ENCODE data around the gene PRR5L. TPM values are rescaled to one million over a fixed set of nuclear protein-coding genes. Genes with fewer than 3 reads are reported as not detected.

PRR5L gene
- total and polyA plus RNA-seq, 9 of the 15 experiments (the other 6 are each of a cell fraction or from before 2014, with no cell fraction given) = 0.11 to 0.60 (median 0.36) TPM; not detected in 2

DNA sequence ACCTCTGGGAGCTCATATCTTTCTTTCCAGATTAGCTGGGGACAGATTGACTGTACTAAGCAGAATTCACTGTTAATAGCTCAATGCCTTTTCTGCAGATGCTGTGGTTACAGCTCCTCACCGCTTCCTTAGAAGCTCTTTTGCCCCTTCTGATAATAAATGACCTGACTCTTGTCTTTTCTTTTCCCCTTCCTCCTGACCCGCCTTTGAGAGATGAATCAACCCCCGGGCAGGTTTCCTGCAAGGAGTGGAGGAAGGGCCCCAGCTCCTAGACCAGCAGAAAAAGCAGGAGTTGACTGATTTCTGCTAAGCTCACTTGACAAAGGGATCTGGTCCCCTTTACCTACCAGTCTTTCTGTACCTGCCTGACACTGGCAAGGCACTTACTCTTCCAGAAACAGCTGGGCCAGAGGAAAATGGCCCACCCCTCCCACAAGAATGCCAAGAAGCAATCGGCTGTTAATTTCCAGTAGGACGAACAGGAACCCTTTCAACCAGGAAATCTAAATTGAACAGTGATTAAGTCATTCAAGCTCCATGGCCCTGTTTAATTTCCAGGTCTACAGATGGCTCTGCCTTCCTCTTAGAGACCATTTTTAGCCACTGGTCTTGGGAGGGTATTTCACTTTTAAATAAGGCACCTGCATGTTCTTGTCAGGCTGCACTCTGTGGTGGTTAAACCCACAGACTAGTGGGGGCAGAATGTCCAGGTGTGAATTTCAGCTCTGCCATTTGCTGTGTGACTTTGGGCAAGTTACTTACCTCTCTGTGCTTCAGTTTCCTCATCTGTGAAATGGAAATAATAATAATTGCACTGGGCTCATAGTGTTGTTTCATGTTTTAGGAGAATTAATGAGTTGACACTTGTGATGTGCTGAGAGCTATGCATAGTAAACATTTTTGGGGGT is 67.5 kb downstream of the PRR5L start:
- Histone ChIP-seq H3K9me1 (ENCODE audit: control insufficient read depth, insufficient read depth, low read length) (no peaks in the 10 kb centered on the region), H3K4me1 (replicated peaks in 1 of 2; ENCODE audit: control insufficient read depth in 2 of 2, insufficient read depth in 2 of 2, low read length in 2 of 2) (no peaks in the 10 kb centered on the region; a peak in 3 of 5 replicates), H4K20me1 (replicated peaks; ENCODE audit: control insufficient read depth, insufficient read depth, low read length) (no peaks in the 10 kb centered on the region), H3K9me3 (replicated peaks; ENCODE audit: control insufficient read depth, insufficient read depth, low read depth, low read length) (no peaks in the 10 kb centered on the region), H3K79me2 (ENCODE audit: control insufficient read depth, insufficient read depth, low read length) (no peaks in the 10 kb centered on the region), H3K4me3 (no peak overlapping the region), H3K27ac (ENCODE audit: extremely low read depth, low read depth, low read length) (no peak overlapping the region), H3K27me3 (ENCODE audit: control insufficient read depth in 2 of 2, insufficient read depth in 2 of 2, low read length in 2 of 2) (peaks cover 2 to 27% of the 10 kb centered on the region in 2 experiments; a peak in 4 of 5 replicates), H3K36me3 (ENCODE audit: control insufficient read depth, insufficient read depth, low read length) (no peaks in the 10 kb centered on the region), H3K9ac (ENCODE audit: insufficient read depth in 1 of 2, low read depth in 2 of 2, low read length in 2 of 2) (no peak overlapping the region), H3K4me2 (ENCODE audit: insufficient read depth, low read length) (no peak overlapping the region), H2AFZ (ENCODE audit: low read depth, low read length) (no peak overlapping the region)
- DNase-seq (ENCODE audit: extremely low read depth in 1 of 4, low spot score in 3 of 4) (no peak), ATAC-seq (no peak), FAIRE-seq (no peak)
- TF ChIP-seq TAL1 (IDR thresholded peaks at IDR 0.05) = 0 out of 2 replicates have a peak, but pooled peaks have one; percentile 12
- TF ChIP-seq SNIP1 (IDR thresholded peaks at IDR 0.05; ENCODE audit: low read depth) = no peak
- TF ChIP-seq RBM25 (IDR thresholded peaks at IDR 0.05; ENCODE audit: low read depth, low read length, severe bottlenecking) = peak; percentile 75
- TF ChIP-seq STAG1 (CRISPR knock-in tag; IDR thresholded peaks at IDR 0.05; ENCODE audit: borderline replicate concordance) = no peak
- TF ChIP-seq, protein P1, sequence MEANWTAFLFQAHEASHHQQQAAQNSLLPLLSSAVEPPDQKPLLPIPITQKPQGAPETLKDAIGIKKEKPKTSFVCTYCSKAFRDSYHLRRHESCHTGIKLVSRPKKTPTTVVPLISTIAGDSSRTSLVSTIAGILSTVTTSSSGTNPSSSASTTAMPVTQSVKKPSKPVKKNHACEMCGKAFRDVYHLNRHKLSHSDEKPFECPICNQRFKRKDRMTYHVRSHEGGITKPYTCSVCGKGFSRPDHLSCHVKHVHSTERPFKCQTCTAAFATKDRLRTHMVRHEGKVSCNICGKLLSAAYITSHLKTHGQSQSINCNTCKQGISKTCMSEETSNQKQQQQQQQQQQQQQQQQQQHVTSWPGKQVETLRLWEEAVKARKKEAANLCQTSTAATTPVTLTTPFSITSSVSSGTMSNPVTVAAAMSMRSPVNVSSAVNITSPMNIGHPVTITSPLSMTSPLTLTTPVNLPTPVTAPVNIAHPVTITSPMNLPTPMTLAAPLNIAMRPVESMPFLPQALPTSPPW (CRISPR knock-in tag; IDR thresholded peaks at IDR 0.05) = 0 out of 2 replicates have a peak, but pooled peaks have one; percentile 15
- TF ChIP-seq, protein P2, sequence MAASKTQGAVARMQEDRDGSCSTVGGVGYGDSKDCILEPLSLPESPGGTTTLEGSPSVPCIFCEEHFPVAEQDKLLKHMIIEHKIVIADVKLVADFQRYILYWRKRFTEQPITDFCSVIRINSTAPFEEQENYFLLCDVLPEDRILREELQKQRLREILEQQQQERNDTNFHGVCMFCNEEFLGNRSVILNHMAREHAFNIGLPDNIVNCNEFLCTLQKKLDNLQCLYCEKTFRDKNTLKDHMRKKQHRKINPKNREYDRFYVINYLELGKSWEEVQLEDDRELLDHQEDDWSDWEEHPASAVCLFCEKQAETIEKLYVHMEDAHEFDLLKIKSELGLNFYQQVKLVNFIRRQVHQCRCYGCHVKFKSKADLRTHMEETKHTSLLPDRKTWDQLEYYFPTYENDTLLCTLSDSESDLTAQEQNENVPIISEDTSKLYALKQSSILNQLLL (CRISPR knock-in tag; IDR thresholded peaks at IDR 0.05; ENCODE audit: borderline replicate concordance) = no peak
- TF ChIP-seq POLR2G (IDR thresholded peaks at IDR 0.05; ENCODE audit: low read depth, low read length) = no peak
- TF ChIP-seq TEAD4 (IDR thresholded peaks at IDR 0.05; ENCODE audit: low read length) = peak; percentile 40; the same call in 1 of the 2 replicates
- TF ChIP-seq TEAD4 (CRISPR knock-in tag; IDR thresholded peaks at IDR 0.05; ENCODE audit: borderline replicate concordance) = no peak
- no peak for TF ChIP-seq ZSCAN29 (IDR thresholded peaks at IDR 0.05)
- no peak for TF ChIP-seq NBN (IDR thresholded peaks at IDR 0.05; ENCODE audit: low read depth)
- no peak for TF ChIP-seq MECOM (CRISPR knock-in tag; IDR thresholded peaks at IDR 0.05)
- TF ChIP-seq ZNF586 (CRISPR knock-in tag; conservative IDR thresholded peaks at IDR 0.05) = no peak
- peak; percentile 73 for TF ChIP-seq ZFP36 (IDR thresholded peaks at IDR 0.05; ENCODE audit: low read depth, low read length, partially characterized antibody)
- TF ChIP-seq ZNF3 (CRISPR knock-in tag; IDR thresholded peaks at IDR 0.05) = no peak
- no peak for TF ChIP-seq E2F3 (CRISPR knock-in tag; IDR thresholded peaks at IDR 0.05)
- 0 out of 2 replicates have a peak, but pooled peaks have one; percentile 11 for TF ChIP-seq TCF3 (CRISPR knock-in tag; IDR thresholded peaks at IDR 0.05)
- TF ChIP-seq PHF20 (IDR thresholded peaks at IDR 0.05; ENCODE audit: partially characterized antibody) = no peak
- no peak for TF ChIP-seq POLR3A (IDR thresholded peaks at IDR 0.05; ENCODE audit: borderline replicate concordance, extremely low read depth, insufficient read depth, insufficient read length)
- TF ChIP-seq BCOR (IDR thresholded peaks at IDR 0.05) = 0 out of 2 replicates have a peak, but pooled peaks have one; percentile 17
- no TSS peak for BruUV-seq (replicated peaks)
- CTCF ChIA-PET (ENCODE audit: low intra/inter-chr PET ratio) = no interaction called here
- in situ Hi-C loops (cut with MboI) = no loop called here
- intact Hi-C loops (cut with micrococcal nuclease) = loop anchor here (5.0 kb wide), 1 partner anchor 94 kb away; no protein-coding TSS in a partner anchor
- POLR2A ChIA-PET = interaction anchor here (0.6 to 1.4 kb wide), 3 partner anchors 9 to 243 kb away, joined by 3 to 5 read pairs (median 3); no protein-coding TSS in a partner anchor
- 1% methylated on average over 5 of the region's 5 CpGs for WGBS (ENCODE audit: insufficient coverage, low coverage, missing lambda C conversion rate)

All from K562 (cell line).